Measurements from ENCODE around the gene DCUN1D1.
"Not testable (repeated sequence)": the region's sequence is repeated elsewhere in the genome, so short reads cannot be mapped to it uniquely, and the experiment has no call there.

The DCUN1D1 gene

DNA sequence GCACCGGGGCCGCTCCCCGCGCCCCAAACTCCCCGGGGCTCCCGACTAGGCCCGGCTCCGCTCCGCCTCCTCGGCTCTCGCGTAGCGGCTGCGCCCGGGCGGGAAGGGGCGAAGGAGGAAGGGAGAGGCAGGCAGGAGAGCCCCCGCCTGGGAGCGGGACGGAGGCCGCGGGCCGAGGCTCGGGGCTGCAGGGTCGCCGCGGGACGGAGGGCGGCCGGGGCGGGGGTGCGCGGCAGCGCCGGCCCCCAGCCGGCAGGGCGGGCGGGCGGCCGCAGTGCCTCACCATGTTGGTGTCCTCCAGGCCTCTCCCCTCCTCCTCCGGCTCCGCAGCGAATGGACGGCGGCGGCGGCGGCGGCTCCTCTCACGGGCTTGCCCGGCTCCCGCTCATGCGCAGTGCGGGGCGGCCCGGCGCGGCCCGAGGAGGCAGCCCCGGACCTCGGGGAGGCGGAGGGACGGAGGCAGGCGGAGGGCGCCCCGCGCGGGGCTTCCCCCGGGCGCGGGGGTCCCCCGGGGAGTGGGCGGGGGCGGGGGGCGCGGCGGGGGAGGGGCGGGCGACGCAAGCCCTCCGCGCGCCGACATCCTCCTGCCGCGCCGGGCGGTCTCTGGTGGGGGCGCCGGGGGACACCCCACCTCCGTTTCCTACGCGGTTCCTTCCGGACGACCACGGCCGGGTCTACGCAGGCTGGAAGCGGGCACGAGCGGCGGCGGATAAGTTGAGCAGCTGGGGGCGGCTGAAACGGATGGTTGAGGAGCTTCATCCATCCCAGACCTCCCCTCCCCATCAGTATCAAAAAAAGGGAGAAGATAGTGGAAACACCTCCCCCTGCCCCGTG lies at the start of gene DCUN1D1:
Gene DCUN1D1, minus strand, starts transcription at position 335 of the 834 bp plus-strand sequence. Its CDS starts 49 bp downstream, at position 286.
- DNase-seq (ENCODE audit: low spot score) = peak; percentile 90

DNA sequence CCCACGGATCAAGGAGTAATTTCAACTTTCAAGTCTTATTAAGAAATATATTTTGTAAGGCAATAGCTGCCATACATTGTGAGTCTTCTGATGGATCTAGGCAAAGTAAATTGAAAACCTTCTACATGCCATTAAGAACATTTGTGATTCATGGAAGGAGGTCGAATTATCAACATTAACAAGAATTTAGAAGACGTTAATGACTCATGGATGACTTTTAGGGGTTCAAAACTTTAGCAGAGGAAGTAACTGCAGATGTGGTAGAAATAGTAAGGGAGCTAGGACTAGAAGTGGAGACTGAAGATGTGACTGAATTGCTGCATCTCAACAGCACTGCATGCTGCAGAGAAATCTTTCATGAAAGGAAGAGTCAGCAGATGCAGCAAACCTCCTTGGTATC lies 48.1 kb upstream of the DCUN1D1 start:
- DNase-seq (ENCODE audit: low spot score) = no peak

DNA sequence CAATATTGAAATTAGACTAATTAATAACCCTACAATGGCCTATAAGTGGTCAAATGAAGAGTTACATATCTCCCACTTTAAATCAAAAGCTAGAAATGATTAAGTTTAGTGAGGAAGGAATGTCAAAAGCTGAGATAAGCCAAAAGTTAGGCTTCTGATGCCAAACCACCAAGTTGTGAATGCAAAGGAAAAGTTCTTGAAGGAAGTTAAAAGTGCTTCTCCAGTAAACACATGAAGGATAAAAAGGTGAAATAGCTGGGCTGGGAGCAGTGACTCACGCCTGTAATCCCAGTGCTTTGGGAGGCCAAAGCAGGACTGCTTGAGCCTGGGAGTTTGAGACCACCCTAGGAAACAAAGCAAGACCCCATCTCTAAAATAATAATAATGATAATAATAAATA lies 46.9 kb upstream of the DCUN1D1 start:
- DNase-seq (ENCODE audit: low spot score) = no peak

DNA sequence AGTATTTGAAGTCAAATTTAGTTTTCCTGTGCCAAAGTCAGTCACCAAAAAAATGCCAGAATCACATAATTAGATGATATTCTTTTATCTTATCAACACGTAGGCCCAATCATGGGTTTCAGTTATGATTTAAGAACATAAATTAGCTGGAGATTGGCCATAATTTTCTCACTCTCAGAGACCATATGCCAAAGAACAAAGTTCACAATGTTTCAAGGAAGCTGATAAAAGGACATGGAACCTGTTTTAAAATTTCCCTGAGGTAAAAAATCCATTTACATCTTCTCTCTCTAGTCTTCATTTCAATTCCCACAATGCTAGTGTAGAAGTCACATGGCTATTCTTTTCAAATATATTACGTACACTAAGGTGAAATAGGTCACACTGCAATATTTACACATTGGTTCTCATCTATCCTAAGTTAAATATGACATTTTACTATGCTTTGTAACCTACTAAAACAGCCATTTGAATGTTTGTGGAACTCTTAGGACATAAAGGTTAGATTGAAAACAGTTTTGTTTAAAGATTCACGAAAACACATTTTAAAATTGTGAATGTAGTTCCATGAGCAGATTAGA lies 42.7 kb upstream of the DCUN1D1 start:
- DNase-seq (ENCODE audit: low spot score) = no peak

DNA sequence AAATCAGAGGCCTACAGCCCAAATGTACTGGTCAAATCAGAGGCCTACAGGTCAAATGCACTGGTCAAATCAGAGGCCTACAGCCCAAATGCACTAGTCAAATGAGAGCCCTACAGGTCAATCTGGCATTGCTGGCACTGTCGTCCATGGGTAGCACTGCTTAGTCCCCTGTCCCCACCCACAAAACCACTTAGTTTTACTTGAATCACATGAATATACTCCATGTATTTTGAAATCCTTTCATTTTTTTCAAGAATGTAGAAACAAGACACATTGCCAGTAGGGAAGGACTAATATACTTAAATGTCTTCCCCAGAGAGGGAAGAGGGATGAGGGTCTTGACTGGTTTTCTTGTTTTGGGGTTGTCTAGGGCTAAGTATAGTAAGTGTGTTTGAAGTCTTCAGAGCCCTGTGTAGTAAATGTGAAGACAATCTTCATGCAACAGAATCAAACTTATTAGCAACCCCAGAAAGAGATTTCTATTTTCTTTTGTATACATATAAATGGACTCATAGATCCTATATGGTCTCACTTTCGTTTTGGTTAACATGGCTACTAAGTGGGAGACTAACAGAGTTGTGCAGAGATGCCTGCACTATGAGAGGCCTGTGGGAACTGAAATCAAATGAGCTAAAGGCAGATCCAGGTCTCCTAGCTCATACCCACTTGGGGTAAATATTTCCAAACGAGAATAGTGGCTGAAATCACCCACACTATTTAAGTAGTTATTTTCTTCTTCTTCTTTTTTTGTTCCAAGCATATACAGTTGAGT lies 38.3 kb upstream of the DCUN1D1 start:
- DNase-seq (ENCODE audit: low spot score) = no peak

DNA sequence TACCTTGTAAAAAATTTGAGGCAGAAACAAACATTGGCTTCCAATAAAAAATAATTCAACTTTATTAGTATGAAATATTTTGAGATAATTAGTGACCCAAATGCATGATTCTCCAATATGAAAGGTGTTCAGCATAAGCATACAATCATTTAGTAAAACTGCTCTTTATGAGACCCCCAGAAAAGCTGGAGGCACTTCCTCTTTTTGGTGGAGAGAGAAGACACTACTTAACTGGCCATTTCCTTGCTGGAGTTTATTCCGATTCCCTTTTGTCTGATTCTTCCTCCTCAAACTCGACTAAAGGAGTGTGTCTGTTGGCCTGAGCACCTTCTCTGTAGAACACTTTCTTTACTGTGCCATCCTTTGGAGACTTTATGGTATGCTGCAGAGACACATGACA lies 34.8 kb upstream of the DCUN1D1 start:
- DNase-seq (ENCODE audit: low spot score) = no peak

DNA sequence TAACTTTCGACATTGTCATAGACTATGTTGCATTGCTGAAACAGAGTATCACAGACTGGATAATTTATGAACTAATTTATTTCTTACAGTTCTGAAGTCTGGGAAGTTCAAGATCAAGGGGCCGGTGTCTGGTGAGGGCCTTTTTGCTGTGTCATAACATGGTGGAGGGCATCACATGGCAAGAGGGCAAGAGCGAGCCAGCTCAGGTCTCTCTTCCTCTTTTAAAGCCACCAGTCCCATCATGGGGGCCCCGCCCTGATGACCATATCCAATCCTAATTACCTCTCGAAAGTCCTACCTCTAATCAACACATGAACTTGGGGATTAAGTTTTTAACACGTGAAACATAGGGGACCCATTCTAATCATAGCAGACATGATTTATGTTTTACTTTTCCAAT lies 33.5 kb upstream of the DCUN1D1 start:
- DNase-seq (ENCODE audit: low spot score) = no peak

DNA sequence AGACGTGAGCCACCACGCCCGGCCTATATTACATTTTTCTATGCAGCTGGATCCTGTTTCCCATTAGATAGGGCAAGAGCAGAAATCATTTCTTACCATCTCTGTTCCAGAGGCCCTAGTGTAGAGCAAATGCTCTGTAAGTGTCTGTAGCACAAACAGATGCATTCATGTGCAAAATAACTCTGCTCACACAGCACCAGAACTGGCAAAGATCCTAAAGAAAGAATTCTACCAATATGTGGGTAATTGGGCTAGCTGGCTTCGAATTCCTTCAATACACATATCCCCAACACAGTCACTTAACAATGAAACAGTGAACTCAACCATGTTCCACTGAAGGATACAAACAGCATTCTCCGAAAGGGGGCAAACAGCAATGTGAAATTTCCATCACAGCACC lies 32.7 kb upstream of the DCUN1D1 start:
- no peak for DNase-seq (ENCODE audit: low spot score)

DNA sequence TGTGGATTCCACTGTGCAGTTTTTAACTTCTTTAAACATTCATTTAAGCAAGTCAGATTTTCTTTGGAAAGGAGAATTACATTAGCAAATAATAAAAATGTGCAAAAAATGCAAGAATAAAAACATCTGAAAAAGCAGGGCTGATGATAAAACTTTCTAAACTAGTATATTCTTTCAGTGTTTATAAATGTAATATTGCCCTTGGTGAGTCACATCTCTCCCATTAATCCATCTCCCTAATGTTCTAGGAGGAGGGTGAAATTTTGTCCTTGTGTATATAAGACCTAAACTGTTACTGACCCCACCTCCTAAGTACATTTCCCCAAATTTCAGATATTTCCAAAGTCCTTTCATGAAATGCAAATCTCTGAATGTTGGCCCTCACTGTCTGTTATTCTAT lies 28.5 kb upstream of the DCUN1D1 start:
- no peak for DNase-seq (ENCODE audit: low spot score)

DNA sequence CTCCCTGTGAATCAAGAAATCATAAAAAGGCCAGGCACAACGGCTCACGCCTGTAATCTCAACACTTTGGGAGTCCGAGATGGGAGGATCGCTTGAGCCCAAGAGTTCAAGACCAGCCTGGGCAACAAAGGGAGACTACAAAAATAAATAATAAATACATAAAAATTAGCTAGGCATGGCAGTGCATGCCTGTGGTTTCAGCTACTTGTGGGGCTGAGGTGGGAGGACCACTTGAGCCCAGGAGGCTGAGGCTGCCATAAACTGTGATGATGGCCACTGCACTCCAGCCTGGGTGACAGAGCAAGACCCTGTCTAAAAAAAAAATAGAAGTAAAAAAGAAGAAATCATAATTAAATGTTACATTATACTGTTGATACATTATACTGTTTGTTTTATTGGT lies 28.0 kb upstream of the DCUN1D1 start:
- no peak for DNase-seq (ENCODE audit: low spot score)

DNA sequence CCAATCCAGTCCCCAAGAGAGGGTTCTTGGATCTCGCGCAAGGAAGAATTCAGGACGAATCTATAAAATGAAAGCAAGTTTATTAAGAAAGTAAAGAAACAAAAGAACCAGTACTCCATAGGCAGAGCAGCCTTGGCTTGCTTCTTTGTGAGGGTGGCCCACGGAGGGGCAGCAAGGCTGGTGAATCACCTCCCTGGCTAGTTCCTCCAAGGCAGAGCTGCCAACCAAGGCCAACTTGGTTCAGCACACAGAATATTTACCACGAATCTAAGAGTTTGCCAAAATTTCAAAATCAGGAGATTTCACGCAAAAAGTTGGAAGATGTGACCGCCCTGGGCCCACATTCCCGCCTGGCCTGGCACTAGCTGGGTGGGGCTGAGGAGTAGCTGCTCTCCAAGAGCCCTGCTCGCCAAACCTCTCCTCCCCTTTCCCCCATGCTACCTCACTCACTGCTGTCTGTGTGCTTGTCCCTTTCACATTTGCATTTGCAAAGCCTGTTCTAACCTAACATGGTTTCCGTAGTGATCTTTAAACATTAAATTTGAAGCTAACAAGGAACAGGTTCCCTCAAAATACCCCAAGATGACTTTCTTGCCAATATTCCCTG lies 26.2 kb upstream of the DCUN1D1 start:
- no peak for DNase-seq (ENCODE audit: low spot score)

DNA sequence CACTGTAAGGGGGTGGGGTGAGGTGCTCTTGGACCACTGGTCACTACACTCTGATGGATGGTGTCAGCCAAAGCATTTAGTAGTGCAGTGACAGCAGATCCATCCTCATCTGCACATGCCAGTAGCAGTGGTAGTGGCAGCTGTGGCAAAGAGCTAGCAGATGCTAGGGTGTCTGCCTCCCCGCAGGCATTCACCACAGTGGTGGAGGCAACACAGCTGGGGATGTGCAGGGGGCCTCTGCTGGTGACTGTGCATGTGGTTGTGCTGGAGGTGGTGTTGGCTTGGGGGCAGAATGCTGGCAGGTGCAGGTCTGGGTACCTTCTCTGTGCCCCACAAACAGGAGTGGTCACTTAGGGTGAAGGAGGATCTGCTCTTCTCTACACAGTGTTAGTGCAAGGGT lies 19.4 kb upstream of the DCUN1D1 start:
- no peak for DNase-seq (ENCODE audit: low spot score)

DNA sequence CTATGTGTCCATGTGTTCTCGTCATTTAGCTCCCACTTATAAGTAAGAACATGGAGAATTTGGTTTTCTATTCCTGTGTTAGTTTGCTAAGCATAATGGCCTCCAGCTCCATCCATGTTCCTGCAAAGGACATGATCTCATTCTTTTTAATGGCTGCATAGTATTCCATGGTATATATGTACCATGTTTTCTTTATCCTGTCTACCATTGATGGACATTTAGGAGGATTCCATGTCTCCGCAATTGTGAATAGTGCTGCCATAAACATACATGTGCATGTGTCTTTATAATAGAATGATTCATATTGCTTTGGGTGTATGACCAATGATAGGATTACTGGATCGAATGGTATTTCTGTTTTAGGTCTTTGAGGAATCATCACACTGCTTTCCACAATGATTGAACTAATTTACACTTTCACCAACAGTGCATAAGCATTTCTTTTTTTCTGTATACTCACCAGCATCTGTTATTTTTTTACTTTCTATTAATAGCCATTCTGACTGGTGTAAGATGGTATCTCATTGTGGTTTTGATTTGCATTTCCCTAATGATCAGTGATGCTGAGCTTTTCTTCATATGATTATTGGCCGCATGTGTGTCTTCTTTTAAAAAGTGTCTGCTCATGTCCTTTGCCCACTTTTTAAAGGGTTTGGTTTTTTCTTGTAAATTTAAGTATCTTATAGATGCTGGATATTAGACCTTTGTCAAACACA lies 13.3 kb upstream of the DCUN1D1 start:
- not testable (repeated sequence) for DNase-seq (ENCODE audit: low spot score)

DNA sequence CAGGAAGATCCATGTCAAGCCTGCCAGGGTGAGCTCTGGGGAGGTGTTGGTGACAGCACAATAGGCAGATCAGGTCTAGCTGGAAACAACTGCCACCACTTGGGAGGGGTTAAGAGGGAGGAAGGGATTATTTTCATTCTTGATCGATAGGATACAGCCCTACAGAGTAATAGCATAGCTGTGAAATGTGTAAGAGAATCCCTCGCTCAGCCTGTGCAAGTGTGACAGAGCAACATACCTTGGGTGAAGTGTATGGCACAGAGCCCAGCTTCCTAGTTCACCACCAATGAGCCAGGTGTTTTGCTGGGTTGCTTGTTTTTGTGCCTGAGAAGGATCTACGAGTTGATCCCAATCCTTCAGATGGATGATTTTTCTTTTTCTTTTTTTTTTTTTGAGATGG lies 9.2 kb upstream of the DCUN1D1 start:
- DNase-seq (ENCODE audit: low spot score) = no peak

DNA sequence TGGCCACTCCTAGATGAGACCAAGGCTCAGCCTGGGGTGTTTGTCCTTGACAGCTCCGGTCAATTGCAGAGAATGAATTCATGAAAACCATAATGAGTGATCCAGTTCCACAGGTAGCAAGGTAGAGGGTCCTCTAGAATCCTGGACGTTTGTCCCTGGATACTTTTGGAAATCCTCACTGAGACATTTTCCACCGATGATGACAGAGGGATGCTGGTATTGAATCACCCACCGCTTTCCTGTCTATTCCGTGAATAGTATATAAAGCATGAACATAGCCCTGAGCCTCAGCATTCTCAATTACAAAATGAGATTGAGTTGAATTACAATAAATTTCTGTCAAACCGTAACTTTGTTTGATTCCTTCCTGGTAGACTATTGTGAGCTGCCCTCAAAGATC lies 5.7 kb upstream of the DCUN1D1 start:
- DNase-seq (ENCODE audit: low spot score) = no peak

DNA sequence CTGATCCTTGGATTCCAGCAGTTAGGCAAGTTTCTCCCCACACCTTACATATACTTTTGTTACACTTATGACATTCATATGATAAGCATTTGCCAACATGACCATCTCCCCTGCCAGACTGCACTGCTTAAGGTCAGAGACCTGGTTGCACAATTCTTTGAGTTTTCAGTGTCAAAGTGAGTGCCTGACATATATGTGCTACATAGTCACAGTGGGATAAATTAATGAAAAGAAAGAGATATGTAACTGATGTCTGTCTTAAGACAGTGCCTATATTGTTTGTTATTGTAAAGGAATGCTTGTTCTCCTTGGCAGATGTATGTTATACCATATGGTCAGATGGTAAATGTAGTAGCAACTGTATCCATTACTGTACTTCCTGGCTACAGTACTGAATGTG lies 3.5 kb upstream of the DCUN1D1 start:
- no peak for DNase-seq (ENCODE audit: low spot score)

DNA sequence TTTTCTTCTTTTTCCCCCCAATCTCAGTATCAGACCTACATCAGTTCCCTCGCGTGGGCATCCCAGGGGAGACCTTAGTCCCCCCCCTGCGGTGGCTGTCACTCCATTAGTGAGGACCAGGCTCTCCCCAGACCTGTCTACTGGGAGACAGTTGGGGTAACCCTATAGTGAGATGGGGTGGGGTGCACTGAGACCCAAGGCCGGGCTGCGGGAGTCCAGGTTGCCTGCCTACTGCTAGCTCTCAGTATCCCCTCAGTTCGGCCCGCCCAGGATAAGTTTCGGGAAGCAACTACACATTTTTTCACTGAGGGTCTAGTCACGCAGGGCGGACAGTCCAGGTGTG lies 671 bp upstream of the DCUN1D1 start:
- no peak for DNase-seq (ENCODE audit: low spot score)

DNA sequence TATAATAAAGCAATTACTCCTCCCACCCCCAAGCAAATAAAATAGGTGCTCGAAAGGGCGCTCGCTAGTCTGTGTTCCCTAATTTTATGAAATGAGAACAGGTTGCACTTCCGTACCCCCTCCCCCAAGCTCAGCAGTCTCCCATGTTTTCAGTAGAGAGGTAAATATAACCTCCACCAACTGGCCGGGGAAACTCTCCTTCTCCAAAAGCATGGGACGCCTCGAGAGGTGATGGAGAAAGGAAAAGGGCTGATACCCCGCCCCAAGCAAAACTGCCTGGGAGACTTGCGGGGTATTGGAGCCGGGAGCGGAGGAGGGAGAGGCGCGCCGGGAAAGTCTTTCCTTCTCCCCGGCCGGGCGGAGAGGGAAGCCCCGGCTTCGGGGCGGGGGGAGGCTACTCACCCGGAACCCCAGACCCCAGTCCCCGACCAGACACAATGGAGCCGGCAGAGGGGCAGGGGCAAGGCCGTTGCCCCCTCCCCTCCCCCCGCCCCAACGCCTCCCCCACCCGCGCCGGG lies 605 bp downstream of the DCUN1D1 start:
- DNase-seq (ENCODE audit: low spot score) = no peak

DNA sequence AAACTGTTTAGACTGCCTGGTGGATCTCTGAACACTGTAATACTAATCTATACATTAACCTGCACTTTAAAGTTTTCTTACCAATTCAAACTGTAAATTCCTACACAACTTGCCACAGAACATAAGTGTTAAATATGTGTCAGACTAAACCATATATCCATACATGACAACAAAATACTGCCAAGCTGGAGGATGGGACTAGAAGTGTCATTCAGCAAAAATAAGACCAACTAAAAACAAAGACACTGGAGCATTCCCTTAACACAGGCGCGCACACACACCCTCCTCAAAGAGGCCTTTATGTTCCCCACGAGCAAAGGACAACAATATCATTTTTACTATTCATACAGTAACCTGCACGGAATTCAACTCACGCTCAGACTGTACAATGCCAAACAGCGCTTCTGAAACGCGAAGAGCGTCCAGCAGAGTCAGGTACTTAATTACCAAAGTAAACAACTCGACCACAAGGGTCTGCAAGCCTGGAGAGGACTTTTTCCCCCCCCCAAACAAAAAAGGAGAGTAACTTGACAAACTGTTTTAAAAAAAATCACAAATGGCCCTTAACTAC lies 1.1 kb downstream of the DCUN1D1 start:
- no peak for DNase-seq (ENCODE audit: low spot score)

DNA sequence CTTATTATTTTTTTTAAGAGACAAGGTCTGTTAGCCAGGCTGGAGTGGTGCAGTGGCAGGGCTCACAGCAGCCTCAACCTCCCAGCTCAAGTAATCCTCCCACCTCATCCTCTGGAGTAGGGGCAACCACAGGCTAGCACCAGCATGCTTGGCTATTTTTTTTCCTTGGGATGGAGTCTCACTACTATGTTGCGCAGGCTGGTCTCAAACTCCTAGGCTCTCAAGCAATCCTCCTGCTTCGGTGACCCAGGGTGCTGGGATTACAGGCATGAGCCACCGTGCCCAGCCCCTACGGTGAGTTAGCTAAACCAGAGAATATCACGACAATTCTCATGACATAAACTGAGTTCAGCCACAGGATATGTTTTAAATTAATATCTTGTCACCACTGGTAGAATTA lies 2.0 kb downstream of the DCUN1D1 start:
- DNase-seq (ENCODE audit: low spot score) = no peak

DNA sequence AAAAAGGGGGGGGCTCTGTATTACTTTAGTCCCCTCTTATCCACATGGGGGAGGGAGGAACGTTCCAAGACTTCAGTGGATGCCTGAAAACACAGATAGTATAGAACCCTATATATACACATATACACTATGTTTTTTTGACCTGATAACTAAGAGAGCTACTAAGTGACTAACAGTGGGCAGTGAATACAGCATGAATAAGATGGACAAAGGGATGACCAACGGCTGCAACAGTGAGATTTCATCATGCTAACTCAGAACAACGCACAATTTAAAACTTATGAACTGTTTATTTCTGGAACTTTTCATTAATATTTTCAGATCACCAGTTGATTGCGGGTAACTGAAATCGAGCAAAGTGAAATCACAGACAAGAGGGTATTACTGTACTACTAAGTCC lies 7.3 kb downstream of the DCUN1D1 start:
- DNase-seq (ENCODE audit: low spot score) = no peak

DNA sequence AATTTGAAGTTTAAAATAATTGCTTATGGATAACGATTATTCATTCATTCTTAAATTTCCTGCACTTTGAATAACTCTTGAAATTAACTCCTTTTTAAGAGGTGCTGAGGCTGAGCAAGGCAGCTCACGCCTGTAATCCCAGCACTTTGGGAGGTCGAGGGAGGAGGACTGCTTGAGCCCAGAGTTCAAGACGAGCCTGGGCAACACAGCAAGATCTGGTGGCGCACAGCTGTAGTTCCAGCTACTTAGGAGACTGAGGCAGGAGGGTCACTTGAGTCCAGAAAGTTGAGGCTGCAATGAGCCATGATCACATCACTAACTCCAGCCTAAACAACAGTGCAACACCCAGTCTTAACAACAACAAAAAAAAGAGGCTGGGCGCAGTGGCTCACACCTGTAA lies 8.0 kb downstream of the DCUN1D1 start:
- no peak for DNase-seq (ENCODE audit: low spot score)
